Measurements from ENCODE around the gene TCF21. TPM values are rescaled to one million over a fixed set of nuclear protein-coding genes. Genes with fewer than 3 reads are reported as not detected.

TCF21 gene
- total RNA-seq, 1 donor from 2014 or later: not detected

GRCh38 chr6:133880006-133880405 is 8.9 kb upstream of the TCF21 start:
- no peak for DNase-seq
- ChIA-PET CTCF (no interaction called here), POLR2A (no interaction called here)
- no peaks in the 10 kb centered on the region for H3K36me3 Mint-ChIP-seq (ENCODE audit: low read depth)
- no peak overlapping the region for H3K4me3 Mint-ChIP-seq
- H3K27me3 Mint-ChIP-seq: peaks cover 25% of the 10 kb centered on the region
- no peak for TF ChIP-seq CTCF (IDR thresholded peaks at IDR 0.05)
- no peaks in the 10 kb centered on the region for H3K4me1 Mint-ChIP-seq
- no peaks in the 10 kb centered on the region for H3K9me3 Mint-ChIP-seq
- H3K27ac Mint-ChIP-seq: no peak overlapping the region
- intact Hi-C loops (cut with micrococcal nuclease): no loop called here
- ATAC-seq (ENCODE audit: low read depth): no peak

- H3K4me3 Mint-ChIP-seq: no peak overlapping the region
- intact Hi-C loops (cut with micrococcal nuclease): no loop called here
- H3K27ac Mint-ChIP-seq: no peak overlapping the region
- no peaks in the 10 kb centered on the region for H3K9me3 Mint-ChIP-seq
- no peaks in the 10 kb centered on the region for H3K4me1 Mint-ChIP-seq
- CTCF ChIA-PET: no interaction called here
- no peaks in the 10 kb centered on the region for H3K36me3 Mint-ChIP-seq (ENCODE audit: low read depth)
- ATAC-seq (ENCODE audit: low read depth) (no peak), DNase-seq (no peak)
- TF ChIP-seq CTCF (IDR thresholded peaks at IDR 0.05): no peak
- POLR2A ChIA-PET: no interaction called here
- peaks cover 31% of the 10 kb centered on the region for H3K27me3 Mint-ChIP-seq
Observed at GRCh38 chr6:133880896-133881295, 8.0 kb upstream of the TCF21 start.

GRCh38 chr6:133886104-133886775 is 2.7 kb upstream of the TCF21 start:
- intact Hi-C loops (cut with micrococcal nuclease): no loop called here
- no peaks in the 10 kb centered on the region for H3K9me3 Mint-ChIP-seq

GRCh38 chr6:133887156-133887879 is 1.6 kb upstream of the TCF21 start:
- DNase-seq: no peak
- CTCF ChIA-PET: no interaction called here

More at GRCh38 chr6:133886104-133886775, 2.7 kb upstream of the TCF21 start:
- Mint-ChIP-seq H3K4me1 (peaks cover 16% of the 10 kb centered on the region), H3K4me3 (no peak overlapping the region), H3K27me3 (peaks cover 66% of the 10 kb centered on the region), H3K36me3 (ENCODE audit: low read depth) (no peaks in the 10 kb centered on the region), H3K27ac (no peak overlapping the region)
- TF ChIP-seq CTCF (IDR thresholded peaks at IDR 0.05): no peak
- DNase-seq (no peak), ATAC-seq (ENCODE audit: low read depth) (no peak)
- ChIA-PET CTCF (no interaction called here), POLR2A (no interaction called here)

More at GRCh38 chr6:133887156-133887879, 1.6 kb upstream of the TCF21 start:
- ATAC-seq (ENCODE audit: low read depth): no peak
- no peak overlapping the region for H3K27ac Mint-ChIP-seq
- no peaks in the 10 kb centered on the region for H3K9me3 Mint-ChIP-seq
- H3K36me3 Mint-ChIP-seq (ENCODE audit: low read depth): no peaks in the 10 kb centered on the region
- peaks cover 24% of the 10 kb centered on the region for H3K4me1 Mint-ChIP-seq
- intact Hi-C loops (cut with micrococcal nuclease): no loop called here
- TF ChIP-seq CTCF (IDR thresholded peaks at IDR 0.05): no peak
- POLR2A ChIA-PET: no interaction called here
- no peak overlapping the region for H3K4me3 Mint-ChIP-seq
- peaks cover 68% of the 10 kb centered on the region for H3K27me3 Mint-ChIP-seq
